GM12865 (cell line): ENCODE results near the gene NR2F6.
"Not testable (repeated sequence)": the region's sequence is repeated elsewhere in the genome, so short reads cannot be mapped to it uniquely, and the experiment has no call there.

Experiments
- DNase-seq: peaks from one replicate; pipeline ENCODE4 v3.0.0; 2010; ENCODE audit warnings: low read depth
- H3K4me3 ChIP-seq: 2 replicates; pipeline ENCODE4 v1.5.1; 2011; ENCODE audit warnings: mild to moderate bottlenecking, low read depth, low read length, control low read depth
- CTCF ChIP-seq: IDR thresholded peaks from 2 replicates; pipeline ENCODE4 v1.5.1; 2011; ENCODE audit warnings: low read length, control low read depth, low read depth, inconsistent platforms; ENCODE audit not compliant: insufficient read depth; ENCODE audit errors: missing control alignments

Gene NR2F6

GRCh38 chr19:17197666-17198065 is 48.1 kb downstream of the NR2F6 start:
- no peak overlapping the region for H3K4me3 ChIP-seq
- DNase-seq = no peak
- no peak for TF ChIP-seq CTCF

- no peak overlapping the region for H3K4me3 ChIP-seq
- no peak for TF ChIP-seq CTCF
- no peak for DNase-seq
Observed at GRCh38 chr19:17196610-17197009, 49.1 kb downstream of the NR2F6 start.

GRCh38 chr19:17195106-17195505 is 50.6 kb downstream of the NR2F6 start:
- no peak for DNase-seq
- TF ChIP-seq CTCF = no peak
- H3K4me3 ChIP-seq = no peak overlapping the region

- no peak overlapping the region for H3K4me3 ChIP-seq
- no peak for TF ChIP-seq CTCF
- no peak for DNase-seq
Observed at GRCh38 chr19:17194608-17195007, 51.1 kb downstream of the NR2F6 start.

GRCh38 chr19:17192751-17193150 is 53.0 kb downstream of the NR2F6 start:
- H3K4me3 ChIP-seq = no peak overlapping the region
- DNase-seq = no peak
- no peak for TF ChIP-seq CTCF

GRCh38 chr19:17191736-17192135 is 54.0 kb downstream of the NR2F6 start:
- H3K4me3 ChIP-seq, DNase-seq: not testable (repeated sequence)

GRCh38 chr19:17185590-17185989 is 60.1 kb downstream of the NR2F6 start:
- H3K4me3 ChIP-seq = no peak overlapping the region
- DNase-seq = no peak
- TF ChIP-seq CTCF = no peak
